Trophoblast cell (in vitro differentiated cells and primary cell): Measurements from ENCODE around the gene TM7SF3. TPM values are rescaled to one million over a fixed set of nuclear protein-coding genes. Genes with fewer than 3 reads are reported as not detected.

Experiments used
- DNase-seq, 2 donors: peaks; one replicate each; pipeline ENCODE4 v3.0.0-alpha.2; 2016
- H2AFZ ChIP-seq: 2 replicates; pipeline ENCODE4 v1.6.1; 2013; ENCODE audit warnings: low read length, moderate library complexity, mild to moderate bottlenecking; ENCODE audit not compliant: insufficient read depth, poor library complexity
- H2AK5ac ChIP-seq: 2 replicates; pipeline ENCODE4 v1.6.1; 2013; ENCODE audit warnings: mild to moderate bottlenecking, low read length
- H2BK120ac ChIP-seq: 2 replicates; pipeline ENCODE4 v1.6.1; 2013; ENCODE audit warnings: low read length, mild to moderate bottlenecking, moderate library complexity; ENCODE audit not compliant: insufficient read depth, poor library complexity
- H2BK12ac ChIP-seq: 2 replicates; pipeline ENCODE4 v1.6.1; 2013; ENCODE audit warnings: mild to moderate bottlenecking, low read length, moderate library complexity
- H2BK5ac ChIP-seq: 2 replicates; pipeline ENCODE4 v1.6.1; 2013; ENCODE audit warnings: low read length, low read depth, moderate library complexity, mild to moderate bottlenecking; ENCODE audit not compliant: poor library complexity
- H3K14ac ChIP-seq: 2 replicates; pipeline ENCODE4 v1.6.1; 2013; ENCODE audit warnings: mild to moderate bottlenecking, low read length
- H3K18ac ChIP-seq: 2 replicates; pipeline ENCODE4 v1.6.1; 2013; ENCODE audit warnings: mild to moderate bottlenecking, low read length
- H3K23ac ChIP-seq: 2 replicates; pipeline ENCODE4 v1.6.1; 2013; ENCODE audit warnings: low read length
- H3K27ac ChIP-seq: 2 replicates; pipeline ENCODE4 v1.5.1; 2013; ENCODE audit warnings: low read depth, mild to moderate bottlenecking, inconsistent platforms, low read length, moderate library complexity
- H3K27me3 ChIP-seq: 2 replicates; pipeline ENCODE4 v1.6.1; 2013; ENCODE audit warnings: inconsistent platforms, mild to moderate bottlenecking, low read length, moderate library complexity; ENCODE audit not compliant: insufficient read depth
- H3K36me3 ChIP-seq, 2 experiments: 1 replicate in 1 of 2; 2 replicates in 1 of 2; pipeline ENCODE4 v1.6.1; 2013; ENCODE audit warnings: low read length in 2 of 2, mild to moderate bottlenecking in 2 of 2, moderate library complexity in 1 of 2; ENCODE audit not compliant: insufficient read depth in 2 of 2, control insufficient read depth in 1 of 2
- H3K4ac ChIP-seq: 2 replicates; pipeline ENCODE4 v1.6.1; 2013; ENCODE audit warnings: low read depth, mild to moderate bottlenecking, low read length, moderate library complexity
- H3K4me1 ChIP-seq, 2 experiments: 1 replicate in 1 of 2; 2 replicates in 1 of 2; pipeline ENCODE4 v1.6.1; 2013; ENCODE audit warnings: low read length in 2 of 2, mild to moderate bottlenecking in 2 of 2, moderate library complexity in 1 of 2; ENCODE audit not compliant: insufficient read depth in 2 of 2, control insufficient read depth in 1 of 2
- H3K4me2 ChIP-seq: 2 replicates; pipeline ENCODE4 v1.6.1; 2013; ENCODE audit warnings: inconsistent platforms, mild to moderate bottlenecking, low read length, moderate library complexity
- H3K4me3 ChIP-seq: 2 replicates; pipeline ENCODE4 v1.5.1; 2013; ENCODE audit warnings: mild to moderate bottlenecking, low read depth, low read length, inconsistent platforms
- H3K79me1 ChIP-seq: one replicate; pipeline ENCODE4 v1.6.1; 2013; ENCODE audit warnings: low read length
- H3K79me2 ChIP-seq: 2 replicates; pipeline ENCODE4 v1.6.1; 2013; ENCODE audit warnings: low read length, mild to moderate bottlenecking; ENCODE audit not compliant: control insufficient read depth, insufficient read depth, poor library complexity
- H3K9ac ChIP-seq: 2 replicates; pipeline ENCODE4 v1.6.1; 2013; ENCODE audit warnings: mild to moderate bottlenecking, low read length
- H3K9me3 ChIP-seq: 2 replicates; pipeline ENCODE4 v1.6.1; 2013; ENCODE audit warnings: low read depth, mild to moderate bottlenecking, control low read depth, inconsistent platforms, low read length; ENCODE audit not compliant: insufficient read depth
- H4K12ac ChIP-seq: 2 replicates; pipeline ENCODE4 v1.6.1; 2013; ENCODE audit warnings: low read depth, mild to moderate bottlenecking, low read length, moderate library complexity
- H4K8ac ChIP-seq: 2 replicates; pipeline ENCODE4 v1.6.1; 2013; ENCODE audit warnings: low read depth, mild to moderate bottlenecking, low read length, moderate library complexity
- H4K91ac ChIP-seq: one replicate; pipeline ENCODE4 v1.6.1; 2013; ENCODE audit warnings: low read depth, mild to moderate bottlenecking, low read length, moderate library complexity
- WGBS: extraction: QIAGEN DNeasy Blood & Tissue Kit; methylation state at CpG from one replicate; pipeline ENCODE4 v1.1.7; 2013; ENCODE audit warnings: missing lambda C conversion rate; ENCODE audit not compliant: insufficient read length, insufficient coverage; ENCODE audit errors: extremely low coverage; 5-methylcytosine and 5-hydroxymethylcytosine counted together
- polyA plus RNA-seq: library from polyadenylated mRNA; stranded (reverse); fragments of 200-250 nt; gene quantifications from 2 replicates; pipeline ENCODE4 v1.2.3, GENCODE V29; 2013

TM7SF3 gene
- 29.0 and 34.9 TPM in 2 replicates for polyA plus RNA-seq

GRCh38 chr12:27014085-27014858, at the start of gene TM7SF3:
TSS of gene TM7SF3 (minus strand) at chr12:27014384. CDS start at chr12:27014168, 216 bp downstream.
- H3K4me1 ChIP-seq: peaks cover 2 to 6% of the 10 kb centered on the region in 2 experiments
- no peak within 1 kb of the TSS for H2AK5ac ChIP-seq
- H3K9ac ChIP-seq: peak within 1 kb of the TSS; percentile 59
- peak within 1 kb of the TSS; percentile 4 for H3K4ac ChIP-seq
- peak within 1 kb of the TSS; percentile 14 for H4K12ac ChIP-seq
- H3K27ac ChIP-seq: peak within 1 kb of the TSS; percentile 45
- H2BK5ac ChIP-seq: peak within 1 kb of the TSS; percentile 37
- H3K23ac ChIP-seq: no peak within 1 kb of the TSS
- peak within 1 kb of the TSS; percentile 94 for H3K4me2 ChIP-seq
- peaks cover 2% of the 10 kb centered on the region for H3K79me1 ChIP-seq
- H3K18ac ChIP-seq: no peak within 1 kb of the TSS
- peak within 1 kb of the TSS; percentile 38 for H2BK12ac ChIP-seq
- H4K91ac ChIP-seq: peak within 1 kb of the TSS; percentile 15
- H3K36me3 ChIP-seq: no peaks in the 10 kb centered on the region
- H2AFZ ChIP-seq: peak within 1 kb of the TSS; percentile 87
- no peaks in the 10 kb centered on the region for H3K27me3 ChIP-seq
- peak within 1 kb of the TSS; percentile 91 for H3K4me3 ChIP-seq
- H4K8ac ChIP-seq: peak within 1 kb of the TSS; percentile 72
- H3K14ac ChIP-seq: peak within 1 kb of the TSS; percentile 16
- no CpG with 5 or more reads among the region's 71 CpGs for WGBS
- H2BK120ac ChIP-seq: peak within 1 kb of the TSS; percentile 4
- no peaks in the 10 kb centered on the region for H3K79me2 ChIP-seq
- no peaks in the 10 kb centered on the region for H3K9me3 ChIP-seq
- peak; percentile 97 for DNase-seq

GRCh38 chr12:27063250-27063851, 49.2 kb upstream of the TM7SF3 start:
- Histone ChIP-seq H2BK12ac (no peak overlapping the region), H4K12ac (no peak overlapping the region), H4K8ac (no peak overlapping the region), H2AFZ (no peak overlapping the region), H3K4me2 (no peak overlapping the region), H3K14ac (no peak overlapping the region), H3K79me1 (no peaks in the 10 kb centered on the region), H3K9ac (no peak overlapping the region), H3K36me3 (no peaks in the 10 kb centered on the region), H3K79me2 (no peaks in the 10 kb centered on the region), H3K4me1 (no peaks in the 10 kb centered on the region), H3K23ac (no peak overlapping the region), H3K4ac (no peak overlapping the region), H3K9me3 (no peaks in the 10 kb centered on the region), H3K4me3 (no peak overlapping the region), H2AK5ac (no peak overlapping the region), H2BK5ac (no peak overlapping the region), H3K27ac (no peak overlapping the region), H3K18ac (no peak overlapping the region), H3K27me3 (no peaks in the 10 kb centered on the region), H4K91ac (no peak overlapping the region), H2BK120ac (no peak overlapping the region)
- DNase-seq: no peak

- H2BK5ac ChIP-seq: no peak overlapping the region
- no peak overlapping the region for H3K23ac ChIP-seq
- H2BK120ac ChIP-seq: no peak overlapping the region
- H3K18ac ChIP-seq: no peak overlapping the region
- no peak overlapping the region for H4K91ac ChIP-seq
- no peak overlapping the region for H4K12ac ChIP-seq
- no peaks in the 10 kb centered on the region for H3K9me3 ChIP-seq
- no peak overlapping the region for H2AK5ac ChIP-seq
- no peak overlapping the region for H4K8ac ChIP-seq
- H3K4me2 ChIP-seq: no peak overlapping the region
- no CpG with 5 or more reads among the region's 3 CpGs for WGBS
- no peak overlapping the region for H3K27ac ChIP-seq
- H3K36me3 ChIP-seq: no peaks in the 10 kb centered on the region
- H2BK12ac ChIP-seq: no peak overlapping the region
- H3K4ac ChIP-seq: no peak overlapping the region
- no peaks in the 10 kb centered on the region for H3K4me1 ChIP-seq
- no peaks in the 10 kb centered on the region for H3K27me3 ChIP-seq
- no peak overlapping the region for H3K14ac ChIP-seq
- H3K9ac ChIP-seq: no peak overlapping the region
- no peaks in the 10 kb centered on the region for H3K79me2 ChIP-seq
- H3K79me1 ChIP-seq: no peaks in the 10 kb centered on the region
- no peak overlapping the region for H2AFZ ChIP-seq
- no peak for DNase-seq
- H3K4me3 ChIP-seq: no peak overlapping the region
These were observed 47.1 kb upstream of the TM7SF3 start for GRCh38 chr12:27061317-27061716.

GRCh38 chr12:27060740-27061139, 46.6 kb upstream of the TM7SF3 start:
- Histone ChIP-seq H2BK12ac (no peak overlapping the region), H3K4me1 (no peaks in the 10 kb centered on the region), H3K79me1 (no peaks in the 10 kb centered on the region), H3K27ac (no peak overlapping the region), H2BK120ac (no peak overlapping the region), H2AFZ (no peak overlapping the region), H4K12ac (no peak overlapping the region), H2AK5ac (no peak overlapping the region), H2BK5ac (no peak overlapping the region), H3K14ac (no peak overlapping the region), H3K36me3 (no peaks in the 10 kb centered on the region), H4K8ac (no peak overlapping the region), H3K9me3 (no peaks in the 10 kb centered on the region), H3K4ac (no peak overlapping the region), H3K9ac (no peak overlapping the region), H4K91ac (no peak overlapping the region), H3K27me3 (no peaks in the 10 kb centered on the region), H3K4me3 (no peak overlapping the region), H3K4me2 (no peak overlapping the region), H3K18ac (no peak overlapping the region), H3K79me2 (no peaks in the 10 kb centered on the region), H3K23ac (no peak overlapping the region)
- no peak for DNase-seq
- WGBS: no CpG with 5 or more reads among the region's 2 CpGs
